GM12878 (cell line): ENCODE results near the gene KCNMB2. TPM values are rescaled to one million over a fixed set of nuclear protein-coding genes. Genes with fewer than 3 reads are reported as not detected.

Experiments used
- ATAC-seq: fragments of 200-7000 bp; cut with Tn5 transposase; 3 replicates; pipeline ENCODE4 v1.9.1; 2020; ENCODE audit warnings: mild to moderate bottlenecking, moderate library complexity
- BruUV-seq: library from RNA; stranded (reverse); fragments of 400-500 nt; replicated peaks from 2 replicates; lab custom pipeline; 2021; lab: Mats Ljungman, UMichigan
- CTCF ChIA-PET: fragments of 300-600 bp; sonication (Branson Sonifier 250); formaldehyde crosslinking; extraction: SDS; loops from one replicate; lab custom pipeline; 2021; ENCODE audit warnings: inconsistent platforms; lab: Yijun Ruan, JAX
- POLR2A ChIA-PET: fragments of 350-600 bp; formaldehyde crosslinking; extraction: SDS; loops from one replicate; lab custom pipeline; 2021; ENCODE audit warnings: inconsistent platforms; lab: Charles Lee
- RAD21 ChIA-PET: fragments of 300-600 bp; sonication (Branson Sonifier 250); formaldehyde crosslinking; loops from one replicate; lab custom pipeline; 2023; ENCODE audit warnings: antibody characterized with exemption; ENCODE audit not compliant: unreplicated experiment; lab: Charles Lee
- SMC1A ChIA-PET: fragments of 300-600 bp; sonication (Branson Sonifier 250); formaldehyde crosslinking; loops from one replicate; lab custom pipeline; 2023; ENCODE audit not compliant: unreplicated experiment, uncharacterized antibody; lab: Charles Lee
- DNase-seq: peaks from one replicate; pipeline ENCODE4 v3.0.0-alpha.2; 2011; ENCODE audit warnings: low read depth, low spot score
- FAIRE-seq: peaks from 3 replicates; lab custom pipeline; 2011; peaks lifted over from hg19 to GRCh38; lab: Jason Lieb, UNC
- H2AFZ ChIP-seq: 2 replicates; pipeline ENCODE4 v1.6.0; 2011; ENCODE audit warnings: low read depth, low read length, control low read depth; ENCODE audit not compliant: control insufficient read depth
- H3K27ac ChIP-seq: 2 replicates; pipeline ENCODE4 v1.5.1; 2011; ENCODE audit warnings: control low read depth; ENCODE audit not compliant: control insufficient read depth, insufficient read depth
- H3K27me3 ChIP-seq, 2 experiments: replicated peaks in 1 of 2; 2 replicates each; pipeline versions ENCODE4 v1.6.0 to v1.6.1; 2011; ENCODE audit warnings: low read length in 1 of 2; ENCODE audit not compliant: control insufficient read depth in 2 of 2, insufficient read depth in 2 of 2
- H3K36me3 ChIP-seq, 2 experiments: 2 replicates each; pipeline ENCODE4 v1.5.1; 2011; ENCODE audit warnings: low read length in 1 of 2; ENCODE audit not compliant: control insufficient read depth in 2 of 2, insufficient read depth in 2 of 2
- H3K4me1 ChIP-seq: 2 replicates; pipeline ENCODE4 v1.6.1; 2011; ENCODE audit warnings: mild to moderate bottlenecking, low read length, moderate library complexity, mixed read lengths; ENCODE audit not compliant: control insufficient read depth, insufficient read depth
- H3K4me2 ChIP-seq: 2 replicates; pipeline ENCODE4 v1.6.0; 2011; ENCODE audit warnings: control low read depth; ENCODE audit not compliant: control insufficient read depth, insufficient read depth
- H3K4me3 ChIP-seq: fragments of 200-600 bp; sonication (generic); 2 replicates; pipeline ENCODE4 v1.5.1; 2016
- H3K79me2 ChIP-seq: 2 replicates; pipeline ENCODE4 v1.6.0; 2011; ENCODE audit warnings: low read length; ENCODE audit not compliant: control insufficient read depth, insufficient read depth
- H3K9ac ChIP-seq: 2 replicates; pipeline ENCODE4 v1.8.0; 2011; ENCODE audit warnings: low read length, control low read depth, mixed read lengths; ENCODE audit not compliant: control insufficient read depth, insufficient read depth
- H3K9me3 ChIP-seq: replicated peaks from 3 replicates; pipeline ENCODE4 v1.5.1; 2011; ENCODE audit warnings: mild to moderate bottlenecking, low read length; ENCODE audit not compliant: control insufficient read depth, insufficient read depth
- H4K20me1 ChIP-seq: 2 replicates; pipeline ENCODE4 v1.6.0; 2011; ENCODE audit not compliant: control insufficient read depth, insufficient read depth
- EZH2 ChIP-seq: IDR thresholded peaks from 2 replicates; pipeline ENCODE4 v1.6.1; 2012; ENCODE audit warnings: low read depth, mild to moderate bottlenecking, control low read depth, inconsistent platforms, low read length, borderline replicate concordance; ENCODE audit not compliant: control insufficient read depth
- FOS ChIP-seq: IDR thresholded peaks from 3 replicates; pipeline ENCODE4 v1.6.1; 2011; ENCODE audit warnings: borderline replicate concordance; ENCODE audit not compliant: insufficient read length; ENCODE audit errors: extremely low read depth
- SPI1 ChIP-seq: IDR thresholded peaks from 2 replicates; pipeline ENCODE4 v1.6.1; 2011; ENCODE audit warnings: low read depth, mild to moderate bottlenecking, low read length, moderate library complexity, borderline replicate concordance; ENCODE audit not compliant: insufficient read depth
- SREBF1 ChIP-seq: IDR thresholded peaks from 2 replicates; pipeline ENCODE4 v1.6.1; 2012; ENCODE audit warnings: mild to moderate bottlenecking, low read length
- WGBS: methylation state at CpG from one replicate; pipeline ENCODE4 v1.1.6; 2016; ENCODE audit warnings: low lambda C conversion rate; ENCODE audit not compliant: insufficient replicate concordance, insufficient coverage; ENCODE audit errors: missing lambda C conversion rate; 5-methylcytosine and 5-hydroxymethylcytosine counted together
- in situ Hi-C: fragments of 300-500 bp; cut with MboI; formaldehyde crosslinking; loops from 9 replicates; pipeline ENCODE4 v1.14.3; 2018; ENCODE audit warnings: mixed read lengths
- intact Hi-C: fragments of 100-400 bp; cut with micrococcal nuclease; formaldehyde crosslinking; loops from one replicate; pipeline ENCODE4 v1.14.2; 2022; ENCODE audit not compliant: unreplicated experiment
- polyA plus RNA-seq, 11 experiments: library from polyadenylated mRNA; depleted of rRNA in 4 of 11; unstranded in 6 of 11; stranded (reverse) in 5 of 11; fragments of >200 nt; fragmentation: Nextera tagmentation in 4 of 11; fragmentation: Illumina TruSeq in 1 of 11; extraction: Ambion mirVana in 4 of 11; extraction: Trizol in 1 of 11; gene quantifications; 1 replicate in 1 of 11; 2 replicates in 10 of 11; pipeline versions ENCODE4 v1.2.1 to v1.2.3, GENCODE V29; 2011 to 2016; ENCODE audit warnings: inconsistent platforms in 2 of 11, missing spikeins in 2 of 11, low read depth in 1 of 11
- total RNA-seq, 4 experiments: library from RNA; depleted of rRNA in 3 of 4; stranded (reverse); fragments of >200 nt in 3 of 4; fragmentation: Illumina TruSeq in 1 of 4; extraction: Trizol in 1 of 4; gene quantifications; 2 replicates each; pipeline versions ENCODE4 v1.2.1 to v1.2.3, GENCODE V29; 2013 to 2021
- TF ChIP-seq, protein P1 (sequence below): IDR thresholded peaks from 2 replicates; pipeline ENCODE4 v1.6.1; 2011; ENCODE audit warnings: borderline replicate concordance, low read depth, mild to moderate bottlenecking, moderate library complexity, low read length; ENCODE audit not compliant: insufficient read depth, poor library complexity, severe bottlenecking
- TF ChIP-seq, protein P2 (sequence below): fragments of 450-650 bp; formaldehyde crosslinking; IDR thresholded peaks from 2 replicates; pipeline ENCODE4 v1.4.0; 2022; ENCODE audit warnings: mild to moderate bottlenecking, moderate library complexity

KCNMB2 gene
- total and polyA plus RNA-seq, 10 of the 15 experiments (the other 5 are each of a cell fraction or from before 2014, with no cell fraction given): 0.22 to 18.8 (median 11.0) TPM

DNA sequence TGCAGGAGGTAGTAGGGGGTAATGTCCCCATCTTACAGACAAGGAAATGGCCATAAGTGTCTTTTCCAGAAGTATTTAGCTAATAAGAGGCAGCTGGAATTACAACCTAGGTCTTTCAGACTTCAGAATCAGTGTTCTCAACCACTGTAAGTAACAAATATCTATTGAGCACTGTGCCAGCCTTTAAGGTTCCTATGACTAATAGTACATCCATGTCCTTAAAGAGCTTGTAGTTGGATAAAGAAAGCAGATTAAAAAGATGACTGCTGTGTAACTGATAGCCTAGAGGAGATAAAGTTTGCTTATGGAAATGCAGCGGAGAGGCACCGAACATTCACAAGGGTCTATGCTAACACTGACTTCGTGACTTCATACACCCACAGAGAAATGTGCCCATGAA is 136.0 kb downstream of the KCNMB2 start (continued):
- TF ChIP-seq, protein P1, sequence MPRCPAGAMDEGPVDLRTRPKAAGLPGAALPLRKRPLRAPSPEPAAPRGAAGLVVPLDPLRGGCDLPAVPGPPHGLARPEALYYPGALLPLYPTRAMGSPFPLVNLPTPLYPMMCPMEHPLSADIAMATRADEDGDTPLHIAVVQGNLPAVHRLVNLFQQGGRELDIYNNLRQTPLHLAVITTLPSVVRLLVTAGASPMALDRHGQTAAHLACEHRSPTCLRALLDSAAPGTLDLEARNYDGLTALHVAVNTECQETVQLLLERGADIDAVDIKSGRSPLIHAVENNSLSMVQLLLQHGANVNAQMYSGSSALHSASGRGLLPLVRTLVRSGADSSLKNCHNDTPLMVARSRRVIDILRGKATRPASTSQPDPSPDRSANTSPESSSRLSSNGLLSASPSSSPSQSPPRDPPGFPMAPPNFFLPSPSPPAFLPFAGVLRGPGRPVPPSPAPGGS: no peak
- TF ChIP-seq FOS (no peak), EZH2 (no peak)
- TF ChIP-seq, protein P2, sequence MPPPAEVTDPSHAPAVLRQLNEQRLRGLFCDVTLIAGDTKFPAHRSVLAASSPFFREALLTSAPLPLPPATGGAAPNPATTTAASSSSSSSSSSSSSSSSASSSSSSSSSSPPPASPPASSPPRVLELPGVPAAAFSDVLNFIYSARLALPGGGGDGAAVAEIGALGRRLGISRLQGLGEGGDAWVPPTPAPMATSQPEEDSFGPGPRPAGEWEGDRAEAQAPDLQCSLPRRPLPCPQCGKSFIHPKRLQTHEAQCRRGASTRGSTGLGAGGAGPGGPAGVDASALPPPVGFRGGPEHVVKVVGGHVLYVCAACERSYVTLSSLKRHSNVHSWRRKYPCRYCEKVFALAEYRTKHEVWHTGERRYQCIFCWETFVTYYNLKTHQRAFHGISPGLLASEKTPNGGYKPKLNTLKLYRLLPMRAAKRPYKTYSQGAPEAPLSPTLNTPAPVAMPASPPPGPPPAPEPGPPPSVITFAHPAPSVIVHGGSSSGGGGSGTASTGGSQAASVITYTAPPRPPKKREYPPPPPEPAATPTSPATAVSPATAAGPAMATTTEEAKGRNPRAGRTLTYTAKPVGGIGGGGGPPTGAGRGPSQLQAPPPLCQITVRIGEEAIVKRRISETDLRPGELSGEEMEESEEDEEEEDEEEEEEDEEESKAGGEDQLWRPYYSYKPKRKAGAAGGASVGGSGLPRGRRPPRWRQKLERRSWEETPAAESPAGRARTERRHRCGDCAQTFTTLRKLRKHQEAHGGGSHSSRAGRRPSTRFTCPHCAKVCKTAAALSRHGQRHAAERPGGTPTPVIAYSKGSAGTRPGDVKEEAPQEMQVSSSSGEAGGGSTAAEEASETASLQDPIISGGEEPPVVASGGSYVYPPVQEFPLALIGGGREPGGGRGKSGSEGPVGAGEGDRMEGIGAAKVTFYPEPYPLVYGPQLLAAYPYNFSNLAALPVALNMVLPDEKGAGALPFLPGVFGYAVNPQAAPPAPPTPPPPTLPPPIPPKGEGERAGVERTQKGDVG: no peak
- TF ChIP-seq, all 136 proteins: peak for 0

DNA sequence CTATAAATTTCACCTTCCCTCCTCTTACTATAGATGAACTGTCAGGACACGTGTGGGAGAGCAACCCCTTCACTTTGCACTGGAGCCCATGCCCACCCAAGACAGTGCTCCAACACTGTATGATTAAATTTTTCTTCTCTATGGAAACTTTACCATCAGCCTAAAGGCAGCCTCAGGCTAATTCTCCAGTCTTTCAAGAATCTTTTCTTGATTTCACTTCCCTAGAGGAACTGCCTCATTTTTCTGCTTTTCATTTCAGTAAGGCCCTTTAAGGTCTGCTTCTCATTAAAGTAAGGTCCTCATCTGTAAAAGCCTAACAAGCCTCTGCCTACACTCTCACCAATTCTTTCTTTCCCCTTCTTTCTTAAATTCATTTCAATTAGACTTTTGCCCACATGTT is 137.3 kb downstream of the KCNMB2 start:
- Histone ChIP-seq H3K4me2 (no peak overlapping the region), H3K79me2 (no peaks in the 10 kb centered on the region), H2AFZ (no peak overlapping the region), H3K36me3 (no peaks in the 10 kb centered on the region), H3K9ac (no peak overlapping the region), H3K4me1 (peaks cover 44% of the 10 kb centered on the region), H3K27me3 (no peaks in the 10 kb centered on the region), H3K9me3 (no peaks in the 10 kb centered on the region), H3K27ac (no peak overlapping the region), H3K4me3 (no peak overlapping the region), H4K20me1 (no peaks in the 10 kb centered on the region)
- FAIRE-seq (no peak), ATAC-seq (no peak), DNase-seq (no peak)
- in situ Hi-C loops: no loop called here
- SMC1A ChIA-PET: interaction anchor here (1.6 kb wide), 1 partner anchor 11 kb away, joined by 5 read pairs; no protein-coding TSS in a partner anchor
- POLR2A ChIA-PET: no interaction called here
- intact Hi-C loops: loop anchor here (5.0 kb wide), 1 partner anchor 156 kb away; no protein-coding TSS in a partner anchor
- WGBS: 42% methylated on average over 1 of the region's 1 CpG
- CTCF ChIA-PET: interaction anchor here (0.6 kb wide), 1 partner anchor 100 kb away, joined by 3 read pairs; no protein-coding TSS in a partner anchor
- TF ChIP-seq SREBF1 (no peak), SPI1 (peak; percentile 36; the same call in 1 of the 2 replicates)
- BruUV-seq: no TSS peak
- RAD21 ChIA-PET: no interaction called here
